ENCODE measurements around the gene TMEM200C.

The TMEM200C gene

GRCh38 chr18:5895299-5895875 lies at the start of gene TMEM200C:
Gene TMEM200C, minus strand, starts transcription at chr18:5895522. Its CDS starts 3,459 bp downstream, at chr18:5892063.
- DNase-seq (ENCODE audit: low read depth in 3 of 3), result no peak

- DNase-seq (ENCODE audit: low read depth in 3 of 3), result no peak
Observed at GRCh38 chr18:5944448-5944847, 49.1 kb upstream of the TMEM200C start.

GRCh38 chr18:5943514-5943913 lies 48.2 kb upstream of the TMEM200C start:
- DNase-seq (ENCODE audit: low read depth in 3 of 3), result no peak

- no peak for DNase-seq (ENCODE audit: low read depth in 3 of 3)
Observed at GRCh38 chr18:5942591-5942990, 47.3 kb upstream of the TMEM200C start.

- DNase-seq (ENCODE audit: low read depth in 3 of 3), result no peak
Observed at GRCh38 chr18:5941890-5942289, 46.6 kb upstream of the TMEM200C start.

GRCh38 chr18:5939801-5940667 lies 44.7 kb upstream of the TMEM200C start:
- DNase-seq (ENCODE audit: low read depth in 3 of 3), result no peak

GRCh38 chr18:5937795-5938194 lies 42.5 kb upstream of the TMEM200C start:
- DNase-seq (ENCODE audit: low read depth in 3 of 3), result no peak

- DNase-seq (ENCODE audit: low read depth in 3 of 3), result no peak
Observed at GRCh38 chr18:5937121-5937520, 41.8 kb upstream of the TMEM200C start.

- no peak for DNase-seq (ENCODE audit: low read depth in 3 of 3)
Observed at GRCh38 chr18:5930789-5931188, 35.5 kb upstream of the TMEM200C start.

GRCh38 chr18:5918205-5918858 lies 23.0 kb upstream of the TMEM200C start:
- DNase-seq (ENCODE audit: low read depth in 3 of 3), result no peak

- DNase-seq (ENCODE audit: low read depth in 3 of 3), result no peak
Observed at GRCh38 chr18:5914951-5915350, 19.6 kb upstream of the TMEM200C start.

GRCh38 chr18:5914016-5914415 lies 18.7 kb upstream of the TMEM200C start:
- DNase-seq (ENCODE audit: low read depth in 3 of 3), result no peak

- no peak for DNase-seq (ENCODE audit: low read depth in 3 of 3)
Observed at GRCh38 chr18:5912566-5912965, 17.2 kb upstream of the TMEM200C start.

GRCh38 chr18:5909125-5909524 lies 13.8 kb upstream of the TMEM200C start:
- no peak for DNase-seq (ENCODE audit: low read depth in 3 of 3)

GRCh38 chr18:5903386-5903785 lies 8.1 kb upstream of the TMEM200C start:
- no peak for DNase-seq (ENCODE audit: low read depth in 3 of 3)

GRCh38 chr18:5900262-5900661 lies 4.9 kb upstream of the TMEM200C start:
- DNase-seq (ENCODE audit: low read depth in 3 of 3), result no peak

GRCh38 chr18:5899835-5900234 lies 4.5 kb upstream of the TMEM200C start:
- DNase-seq (ENCODE audit: low read depth in 3 of 3), result no peak

- no peak for DNase-seq (ENCODE audit: low read depth in 3 of 3)
Observed at GRCh38 chr18:5895876-5896740, 786 bp upstream of the TMEM200C start.

GRCh38 chr18:5894611-5895298 lies 567 bp downstream of the TMEM200C start:
- DNase-seq (ENCODE audit: low read depth in 3 of 3), result no peak

- DNase-seq (ENCODE audit: low read depth in 3 of 3), result no peak
Observed at GRCh38 chr18:5893956-5894610, 1.2 kb downstream of the TMEM200C start.

All from stimulated activated CD4-positive, alpha-beta T cell treated with anti-CD3 and anti-CD28 coated beads, TNF-alpha, amount 100 ng/mL, for 48 hours (primary cell).